Ishikawa (cell line): ENCODE measurements around the gene ATG7.

Source experiments
- CEBPB ChIP-seq: IDR thresholded peaks from 2 replicates; pipeline ENCODE4 v1.6.1; 2012
- CREB1 ChIP-seq: IDR thresholded peaks from 2 replicates; pipeline ENCODE4 v1.6.1; 2012; ENCODE audit warnings: low read depth
- EGR1 ChIP-seq: IDR thresholded peaks from 2 replicates; pipeline ENCODE4 v1.6.1; 2012
- EP300 ChIP-seq: IDR thresholded peaks from 2 replicates; pipeline ENCODE4 v1.6.1; 2012; ENCODE audit warnings: borderline replicate concordance
- FOXM1 ChIP-seq: IDR thresholded peaks from 2 replicates; pipeline ENCODE4 v1.6.1; 2012; ENCODE audit warnings: low read depth, borderline replicate concordance
- MAX ChIP-seq: IDR thresholded peaks from 2 replicates; pipeline ENCODE4 v1.6.1; 2012
- NFIC ChIP-seq: IDR thresholded peaks from 2 replicates; pipeline ENCODE4 v1.6.1; 2012
- RAD21 ChIP-seq: IDR thresholded peaks from 2 replicates; pipeline ENCODE4 v1.6.1; 2012; ENCODE audit warnings: low read depth
- REST ChIP-seq: IDR thresholded peaks from 2 replicates; pipeline ENCODE4 v1.6.1; 2012; ENCODE audit warnings: low read depth, mild to moderate bottlenecking
- TAF1 ChIP-seq: IDR thresholded peaks from 2 replicates; pipeline ENCODE4 v1.6.1; 2012; ENCODE audit warnings: low read depth, mild to moderate bottlenecking
- TCF12 ChIP-seq: IDR thresholded peaks from 2 replicates; pipeline ENCODE4 v1.6.1; 2012; ENCODE audit warnings: low read depth
- TEAD4 ChIP-seq: IDR thresholded peaks from 2 replicates; pipeline ENCODE4 v1.6.1; 2012
- USF1 ChIP-seq: IDR thresholded peaks from 2 replicates; pipeline ENCODE4 v1.6.1; 2012
- YY1 ChIP-seq: IDR thresholded peaks from 2 replicates; pipeline ENCODE4 v1.6.1; 2012; ENCODE audit warnings: low read depth
- ZBTB7A ChIP-seq: IDR thresholded peaks from 2 replicates; pipeline ENCODE4 v1.6.1; 2012; ENCODE audit warnings: low read depth

The ATG7 gene

GRCh38 chr3:11273891-11274291 is 1.7 kb downstream of the ATG7 start:
- no peak for TF ChIP-seq YY1
- TF ChIP-seq TCF12 = no peak
- no peak for TF ChIP-seq TAF1
- no peak for TF ChIP-seq ZBTB7A
- no peak for TF ChIP-seq USF1
- TF ChIP-seq EP300 = no peak
- TF ChIP-seq FOXM1 = no peak
- no peak for TF ChIP-seq CREB1
- no peak for TF ChIP-seq RAD21
- TF ChIP-seq NFIC = no peak
- no peak for TF ChIP-seq EGR1
- TF ChIP-seq REST = no peak
- no peak for TF ChIP-seq TEAD4
- TF ChIP-seq CEBPB = no peak
- TF ChIP-seq MAX = no peak

GRCh38 chr3:11274566-11275142 is 2.5 kb downstream of the ATG7 start:
- TF ChIP-seq ZBTB7A (no peak), CEBPB (no peak), YY1 (no peak), EP300 (no peak), USF1 (no peak), CREB1 (no peak), TAF1 (no peak), TEAD4 (no peak), FOXM1 (no peak), RAD21 (no peak), REST (no peak), EGR1 (no peak), NFIC (no peak), TCF12 (no peak), MAX (no peak)

GRCh38 chr3:11275926-11276325 is 3.7 kb downstream of the ATG7 start:
- TF ChIP-seq RAD21 = no peak
- no peak for TF ChIP-seq TCF12
- no peak for TF ChIP-seq YY1
- no peak for TF ChIP-seq REST
- TF ChIP-seq TAF1 = no peak
- TF ChIP-seq EGR1 = no peak
- no peak for TF ChIP-seq MAX
- TF ChIP-seq NFIC = no peak
- no peak for TF ChIP-seq ZBTB7A
- no peak for TF ChIP-seq CEBPB
- TF ChIP-seq TEAD4 = no peak
- no peak for TF ChIP-seq EP300

GRCh38 chr3:11276901-11277300 is 4.7 kb downstream of the ATG7 start:
- TF ChIP-seq REST (no peak), FOXM1 (no peak), EGR1 (no peak), YY1 (no peak)
